IMR-90 (cell line): ENCODE measurements around the gene RPL39. TPM values are rescaled to one million over a fixed set of nuclear protein-coding genes. Genes with fewer than 3 reads are reported as not detected.
"Not testable (repeated sequence)": the region's sequence is repeated elsewhere in the genome, so short reads cannot be mapped to it uniquely, and the experiment has no call there.

Source experiments
- ATAC-seq: fragments of 200-7000 bp; cut with Tn5 transposase; 2 replicates; pipeline ENCODE4 v1.9.1; 2020; ENCODE audit warnings: low read depth, mild to moderate bottlenecking, moderate library complexity
- BruUV-seq: library from RNA; stranded (reverse); fragments of 400-500 nt; replicated peaks from 2 replicates; lab custom pipeline; 2021; lab: Mats Ljungman, UMichigan
- CTCF ChIA-PET: fragments of 300-600 bp; formaldehyde crosslinking; extraction: SDS; loops from one replicate; lab custom pipeline; 2021; ENCODE audit warnings: antibody characterized with exemption; lab: Yijun Ruan, JAX
- POLR2A ChIA-PET: fragments of 300-600 bp; sonication (Branson Sonifier 250); formaldehyde crosslinking; loops from one replicate; lab custom pipeline; 2022; ENCODE audit warnings: antibody characterized with exemption; ENCODE audit not compliant: unreplicated experiment; lab: Charles Lee
- DNase-seq: peaks from one replicate; pipeline ENCODE4 v3.0.0; 2013
- H2AFZ ChIP-seq: replicated peaks from 2 replicates; pipeline ENCODE3; 2013; ENCODE audit warnings: low read length, mild to moderate bottlenecking; ENCODE audit not compliant: poor library complexity
- H2AK5ac ChIP-seq: 2 replicates; pipeline ENCODE4 v1.6.1; 2013; ENCODE audit warnings: low read depth, low read length, inconsistent platforms
- H2AK9ac ChIP-seq: replicated peaks from 2 replicates; pipeline ENCODE3; 2013; ENCODE audit warnings: mild to moderate bottlenecking, low read depth, low read length, moderate library complexity; ENCODE audit not compliant: poor library complexity
- H2BK120ac ChIP-seq: 2 replicates; pipeline ENCODE4 v1.6.1; 2013; ENCODE audit warnings: low read depth, low read length, inconsistent platforms
- H2BK15ac ChIP-seq: 3 replicates; pipeline ENCODE4 v1.6.1; 2013; ENCODE audit warnings: low read depth, low read length, inconsistent platforms
- H2BK20ac ChIP-seq: 2 replicates; pipeline ENCODE4 v1.6.1; 2013; ENCODE audit warnings: low read depth, mild to moderate bottlenecking, inconsistent platforms, low read length, moderate library complexity
- H2BK5ac ChIP-seq: 2 replicates; pipeline ENCODE4 v1.6.1; 2013; ENCODE audit warnings: mild to moderate bottlenecking, low read depth, low read length, inconsistent platforms; ENCODE audit not compliant: poor library complexity, severe bottlenecking
- H3K14ac ChIP-seq: replicated peaks from 2 replicates; pipeline ENCODE4 v1.6.1; 2013; ENCODE audit warnings: low read depth, low read length, inconsistent platforms
- H3K18ac ChIP-seq: 2 replicates; pipeline ENCODE4 v1.6.1; 2013; ENCODE audit warnings: low read depth, low read length, control low read depth
- H3K23ac ChIP-seq: 2 replicates; pipeline ENCODE4 v1.6.1; 2013; ENCODE audit warnings: low read depth, low read length, inconsistent platforms
- H3K27ac ChIP-seq: 2 replicates; pipeline ENCODE4 v1.5.1; 2013; ENCODE audit warnings: mild to moderate bottlenecking, control low read depth, low read length; ENCODE audit not compliant: insufficient read depth
- H3K27me3 ChIP-seq: 2 replicates; pipeline ENCODE4 v1.6.1; 2013; ENCODE audit warnings: low read length; ENCODE audit not compliant: control insufficient read depth, insufficient read depth
- H3K36me3 ChIP-seq: 2 replicates; pipeline ENCODE4 v1.6.1; 2013; ENCODE audit warnings: low read length, mixed read lengths; ENCODE audit not compliant: control insufficient read depth, insufficient read depth
- H3K4ac ChIP-seq: 2 replicates; pipeline ENCODE4 v1.6.1; 2013; ENCODE audit warnings: low read depth, low read length, inconsistent platforms
- H3K4me1 ChIP-seq: 2 replicates; pipeline ENCODE4 v1.6.1; 2013; ENCODE audit warnings: low read length, mixed read lengths; ENCODE audit not compliant: control insufficient read depth, insufficient read depth
- H3K4me2 ChIP-seq: 2 replicates; pipeline ENCODE4 v1.6.1; 2013; ENCODE audit warnings: low read depth, mild to moderate bottlenecking, control low read depth, low read length, moderate library complexity
- H3K4me3 ChIP-seq: 2 replicates; pipeline ENCODE4 v1.5.1; 2013; ENCODE audit warnings: low read depth, mild to moderate bottlenecking, control low read depth, low read length, moderate library complexity; ENCODE audit not compliant: insufficient read depth
- H3K56ac ChIP-seq: 2 replicates; pipeline ENCODE4 v1.6.1; 2013; ENCODE audit warnings: low read length, inconsistent platforms; ENCODE audit not compliant: insufficient read depth; ENCODE audit errors: extremely low read depth
- H3K79me1 ChIP-seq, 2 experiments: 2 replicates each; pipeline ENCODE4 v1.6.1; 2013; ENCODE audit warnings: low read length in 2 of 2, inconsistent platforms in 1 of 2, low read depth in 1 of 2
- H3K9ac ChIP-seq: 2 replicates; pipeline ENCODE4 v1.6.1; 2013; ENCODE audit warnings: low read depth, low read length, control low read depth
- H3K9me1 ChIP-seq: 2 replicates; pipeline ENCODE4 v1.6.1; 2013; ENCODE audit warnings: low read length, inconsistent platforms; ENCODE audit not compliant: insufficient read depth
- H3K9me3 ChIP-seq: 2 replicates; pipeline ENCODE4 v1.6.1; 2013; ENCODE audit warnings: low read length; ENCODE audit not compliant: control insufficient read depth, insufficient read depth
- H4K20me1 ChIP-seq: 2 replicates; pipeline ENCODE4 v1.6.1; 2013; ENCODE audit warnings: low read length, inconsistent platforms; ENCODE audit not compliant: insufficient read depth
- H4K5ac ChIP-seq: 2 replicates; pipeline ENCODE4 v1.6.1; 2013; ENCODE audit warnings: mild to moderate bottlenecking, low read depth, low read length, control low read depth
- H4K8ac ChIP-seq, 2 experiments: 2 replicates each; pipeline ENCODE4 v1.6.1; 2013; ENCODE audit warnings: low read depth in 2 of 2, low read length in 2 of 2, control low read depth in 1 of 2, inconsistent platforms in 1 of 2
- H4K91ac ChIP-seq: 2 replicates; pipeline ENCODE4 v1.6.1; 2013; ENCODE audit warnings: low read depth, low read length, inconsistent platforms; ENCODE audit not compliant: insufficient read depth
- WGBS, 2 experiments: methylation state at CpG; one replicate each; pipeline versions ENCODE4 v1.1.5 to v1.1.7; 2013; ENCODE audit warnings: missing lambda C conversion rate in 2 of 2; ENCODE audit not compliant: insufficient read length in 1 of 2; ENCODE audit errors: extremely low coverage in 2 of 2; 5-methylcytosine and 5-hydroxymethylcytosine counted together
- dilution Hi-C: fragments of 300-500 bp; cut with HindIII; formaldehyde crosslinking; loops from one replicate; pipeline ENCODE4 v1.14.3; 2018; ENCODE audit warnings: low sequenced_read_pairs; ENCODE audit not compliant: unreplicated experiment
- in situ Hi-C: fragments of 300-500 bp; cut with MboI; formaldehyde crosslinking; loops from 3 replicates; pipeline ENCODE4 v1.14.3; 2019; ENCODE audit warnings: low sequenced_read_pairs, inconsistent platforms, mixed read lengths
- intact Hi-C: fragments of 100-400 bp; cut with micrococcal nuclease; formaldehyde crosslinking; loops from 2 replicates; pipeline ENCODE4 v1.10.0; 2022
- polyA plus RNA-seq, 3 experiments: library from polyadenylated mRNA; depleted of rRNA; stranded (reverse); fragments of >200 nt; gene quantifications; 2 replicates each; pipeline ENCODE4 v1.2.3, GENCODE V29; 2012; ENCODE audit warnings: low replicate concordance in 1 of 3
- total RNA-seq: library from RNA; depleted of rRNA; stranded (reverse); fragments of >200 nt; gene quantifications from 2 replicates; pipeline ENCODE4 v1.2.3, GENCODE V29; 2012

The RPL39 gene
- total and polyA plus RNA-seq, 2 of the 4 experiments (the other 2 are of a cell fraction), result 681 to 2,357 TPM

GRCh38 chrX:119750751-119751150 lies 40.7 kb downstream of the RPL39 start:
- H4K8ac ChIP-seq, H3K23ac ChIP-seq, H4K91ac ChIP-seq, H3K56ac ChIP-seq, H3K27ac ChIP-seq, H3K14ac ChIP-seq, H3K4me2 ChIP-seq, H3K18ac ChIP-seq, H3K4ac ChIP-seq, POLR2A ChIA-PET, CTCF ChIA-PET, H3K79me1 ChIP-seq, H4K5ac ChIP-seq, dilution Hi-C loops, H2BK20ac ChIP-seq, H2AFZ ChIP-seq, H4K20me1 ChIP-seq, H3K4me1 ChIP-seq, H3K9ac ChIP-seq, H3K9me1 ChIP-seq, in situ Hi-C loops, H2BK120ac ChIP-seq, H3K9me3 ChIP-seq, DNase-seq, ATAC-seq, H2BK15ac ChIP-seq, H2AK9ac ChIP-seq, H2AK5ac ChIP-seq, H3K4me3 ChIP-seq, H3K27me3 ChIP-seq, BruUV-seq, H2BK5ac ChIP-seq, H3K36me3 ChIP-seq: not testable (repeated sequence)
- WGBS, 2 experiments, result 100% methylated on average over 2 of the region's 27 CpGs; no CpG with 5 or more reads in 1 of the 2 experiments
- intact Hi-C loops, result loop anchor here (10.0 kb wide), 1 partner anchor 56 kb away; the partner anchor contains the start of gene SEPTIN6

GRCh38 chrX:119750131-119750530 lies 41.3 kb downstream of the RPL39 start:
- CTCF ChIA-PET, result interaction anchor here (1.2 kb wide), 1 partner anchor 22 kb away, joined by 3 read pairs; no protein-coding TSS in a partner anchor
- H3K56ac ChIP-seq, ATAC-seq, H4K91ac ChIP-seq, H3K4me2 ChIP-seq, BruUV-seq, H3K14ac ChIP-seq, H4K5ac ChIP-seq, DNase-seq, POLR2A ChIA-PET, H3K23ac ChIP-seq, H4K20me1 ChIP-seq, H3K79me1 ChIP-seq, H2AK9ac ChIP-seq, H3K27ac ChIP-seq, H3K9me1 ChIP-seq, H3K27me3 ChIP-seq, H2AK5ac ChIP-seq, H2BK5ac ChIP-seq, dilution Hi-C loops, H3K4me1 ChIP-seq, H2BK120ac ChIP-seq, H3K18ac ChIP-seq, H4K8ac ChIP-seq, in situ Hi-C loops, H2BK15ac ChIP-seq, H2BK20ac ChIP-seq, H2AFZ ChIP-seq, H3K36me3 ChIP-seq, H3K4me3 ChIP-seq, H3K9ac ChIP-seq, H3K9me3 ChIP-seq, H3K4ac ChIP-seq: not testable (repeated sequence)
- 80% methylated on average over 1 of the region's 9 CpGs; no CpG with 5 or more reads in 1 of the 2 experiments for WGBS, 2 experiments
- intact Hi-C loops, result loop anchor here (10.0 kb wide), 1 partner anchor 55 kb away; the partner anchor contains the start of gene SEPTIN6
